ENCODE data around the gene RTL1.
A peak's percentile ranks its signal among the peaks of the same experiment; 100 is the strongest.

GRCh38 chr14:100904307-100905087 lies 975 bp upstream of the RTL1 start:
- TF ChIP-seq EP300 (IDR thresholded peaks at IDR 0.05) (no peak), POLR2A (IDR thresholded peaks at IDR 0.05) (no peak), CTCF (IDR thresholded peaks at IDR 0.05) (peak in 1 of 4 experiments; percentile 14), POLR2AphosphoS5 (IDR thresholded peaks at IDR 0.05) (no peak)

Measured in gastroesophageal sphincter (tissue), 3 donors.